ENCODE measurements around the gene FAM13B. TPM values are rescaled to one million over a fixed set of nuclear protein-coding genes. Genes with fewer than 3 reads are reported as not detected.

FAM13B gene
- total and polyA plus RNA-seq, 2 of the 8 experiments (the other 6 are each of a cell fraction or from before 2014, with no cell fraction given) = 6.4 to 17.0 TPM

- peaks cover 0 to 12% (median 3%) of the 10 kb centered on the region in 4 experiments; a peak in 5 of 8 replicates for H3K36me3 ChIP-seq (ENCODE audit: control insufficient read depth in 2 of 4, insufficient read depth in 4 of 4, low read length in 3 of 4)
- no peaks in the 10 kb centered on the region for H3K23me2 ChIP-seq (ENCODE audit: low read depth, low read length)
- H4K91ac ChIP-seq (replicated peaks; ENCODE audit: insufficient read length, low read length) = no peak overlapping the region
- peaks cover 0 to 2% of the 10 kb centered on the region in 2 experiments for H4K20me1 ChIP-seq (replicated peaks in 1 of 2; ENCODE audit: control insufficient read depth in 1 of 2, insufficient read depth in 2 of 2, low read length in 2 of 2)
- 94% methylated on average over 1 of the region's 1 CpG; no CpG with 5 or more reads in 1 of the 2 experiments for WGBS, 2 experiments (ENCODE audit: extremely low coverage in 1 of 2, insufficient coverage in 1 of 2, insufficient read length in 1 of 2, insufficient replicate concordance in 2 of 2, low coverage in 1 of 2, low lambda C conversion rate in 2 of 2, missing lambda C conversion rate in 1 of 2)
- H2BK5ac ChIP-seq (ENCODE audit: low read depth, low read length) = no peak overlapping the region
- H2BK120ac ChIP-seq (replicated peaks; ENCODE audit: low read depth, low read length) = no peak overlapping the region
- DNase-seq (ENCODE audit: low read depth in 1 of 2, low spot score in 2 of 2) (no peak), FAIRE-seq (no peak)
- H3K18ac ChIP-seq (ENCODE audit: extremely low read depth, low read length) = no peak overlapping the region
- H3K9me3 ChIP-seq (ENCODE audit: insufficient read depth in 2 of 2, low read depth in 1 of 2, low read length in 1 of 2) = no peaks in the 10 kb centered on the region
- H3K23ac ChIP-seq (ENCODE audit: insufficient read length) = no peak overlapping the region
- H3K79me2 ChIP-seq (ENCODE audit: control insufficient read depth in 1 of 2, insufficient read depth in 2 of 2, low read length in 2 of 2) = peaks cover 0 to 34% of the 10 kb centered on the region in 2 experiments; a peak in 2 of 4 replicates
- H4K8ac ChIP-seq (ENCODE audit: extremely low read depth, insufficient read depth, low read length) = no peak overlapping the region
- H3K56ac ChIP-seq (replicated peaks; ENCODE audit: insufficient read length, low read depth, low read length) = no peak overlapping the region
- no peak overlapping the region for H4K5ac ChIP-seq (ENCODE audit: insufficient read length, low read depth, low read length)
- no peak overlapping the region for H3K4me3 ChIP-seq (ENCODE audit: extremely low read depth in 1 of 4, insufficient read depth in 2 of 4, low read depth in 3 of 4, low read length in 4 of 4)
- no peak overlapping the region for H3K14ac ChIP-seq (ENCODE audit: insufficient read length)
- H2BK15ac ChIP-seq (ENCODE audit: low read length) = no peak overlapping the region
- H2AFZ ChIP-seq (ENCODE audit: low read length) = no peak overlapping the region
- H2BK12ac ChIP-seq (ENCODE audit: low read depth, low read length) = no peak overlapping the region
- H3K4ac ChIP-seq (replicated peaks; ENCODE audit: insufficient read length, low read depth, low read length) = no peak overlapping the region
- ChIA-PET CTCF (ENCODE audit: partially characterized antibody) (interaction anchor here (1.4 kb wide), 1 partner anchor 219 kb away, joined by 4 read pairs; no protein-coding TSS in a partner anchor), POLR2A (ENCODE audit: partially characterized antibody) (no interaction called here)
- H3K79me1 ChIP-seq (ENCODE audit: low read depth, low read length) = no peaks in the 10 kb centered on the region; the same call in 1 of the 2 replicates
- no peak overlapping the region for H3K4me2 ChIP-seq (ENCODE audit: insufficient read depth in 1 of 2, low read depth in 2 of 2, low read length in 2 of 2)
- H2AK5ac ChIP-seq (ENCODE audit: low read depth, low read length) = no peak overlapping the region
- H3K27ac ChIP-seq (ENCODE audit: low read depth, low read length) = no peak overlapping the region
- no peaks in the 10 kb centered on the region for H3K4me1 ChIP-seq (replicated peaks in 1 of 4; ENCODE audit: control insufficient read depth in 3 of 4, insufficient read depth in 4 of 4, low read length in 3 of 4)
- no peaks in the 10 kb centered on the region for H3K27me3 ChIP-seq (replicated peaks in 1 of 4; ENCODE audit: control insufficient read depth in 3 of 4, extremely low read depth in 1 of 4, insufficient read depth in 3 of 4, low read length in 3 of 4)
- H2BK20ac ChIP-seq (ENCODE audit: low read length) = no peak overlapping the region
- H3K9ac ChIP-seq (replicated peaks in 1 of 4; ENCODE audit: extremely low read depth in 1 of 4, low read depth in 3 of 4, low read length in 3 of 4) = no peak overlapping the region
Observed at GRCh38 chr5:137997726-137998213, 35.1 kb downstream of the FAM13B start.

Data from H1 (cell line).